ENCODE data around the gene GPR152. TPM values are rescaled to one million over a fixed set of nuclear protein-coding genes. Genes with fewer than 3 reads are reported as not detected.
A peak's percentile ranks its signal among the peaks of the same experiment; 100 is the strongest.
"Not testable (repeated sequence)": the region's sequence is repeated elsewhere in the genome, so short reads cannot be mapped to it uniquely, and the experiment has no call there.

Gene GPR152
- total RNA-seq, 2 donors from 2014 or later, result not detected

GRCh38 chr11:67427364-67427859 is 25.1 kb downstream of the GPR152 start:
- not testable (repeated sequence) for ATAC-seq; H3K9me3 Mint-ChIP-seq; H3K27me3 Mint-ChIP-seq; H3K36me3 Mint-ChIP-seq; DNase-seq (ENCODE audit: low spot score)
- H3K4me1 Mint-ChIP-seq (ENCODE audit: low read depth in 2 of 2), result peaks cover 22 to 31% of the 10 kb centered on the region in 2 donors
- H3K4me3 Mint-ChIP-seq, result peak overlapping the region; percentile 96
- H3K27ac Mint-ChIP-seq, result peak overlapping the region; percentile 94 to 97

DNA sequence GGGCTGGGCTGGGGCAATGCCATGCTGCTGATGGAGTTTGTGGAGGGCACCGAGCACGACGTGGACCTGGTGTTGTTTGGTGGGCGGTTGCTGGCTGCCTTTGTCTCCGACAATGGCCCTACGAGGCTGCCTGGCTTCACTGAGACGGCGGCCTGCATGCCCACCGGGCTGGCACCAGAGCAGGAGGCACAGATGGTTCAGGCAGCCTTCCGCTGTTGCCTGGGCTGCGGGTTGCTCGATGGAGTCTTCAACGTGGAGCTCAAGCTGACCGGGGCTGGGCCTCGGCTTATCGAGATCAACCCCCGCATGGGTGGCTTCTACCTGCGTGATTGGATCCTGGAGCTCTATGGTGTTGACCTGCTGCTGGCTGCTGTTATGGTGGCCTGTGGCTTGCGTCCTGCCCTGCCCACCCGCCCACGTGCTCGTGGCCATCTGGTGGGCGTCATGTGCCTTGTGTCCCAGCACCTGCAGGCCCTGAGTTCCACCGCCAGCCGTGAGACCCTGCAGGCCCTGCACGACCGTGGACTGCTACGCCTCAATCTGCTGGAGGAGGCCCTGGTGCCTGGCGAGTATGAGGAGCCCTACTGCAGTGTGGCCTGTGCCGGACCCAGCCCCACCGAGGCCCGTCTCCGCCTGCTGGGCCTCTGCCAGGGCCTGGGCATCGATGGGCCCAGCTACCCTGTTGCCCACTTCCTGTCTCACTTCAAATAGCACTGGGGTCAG is 28.5 kb downstream of the GPR152 start:
- Mint-ChIP-seq H3K9me3 (no peaks in the 10 kb centered on the region), H3K27me3 (no peaks in the 10 kb centered on the region), H3K36me3 (no peaks in the 10 kb centered on the region), H3K4me1 (ENCODE audit: low read depth in 2 of 2) (peaks cover 13 to 25% of the 10 kb centered on the region in 2 donors), H3K27ac (no peak overlapping the region), H3K4me3 (no peak overlapping the region)
- ATAC-seq, result no peak
- DNase-seq (ENCODE audit: low spot score), result peak; percentile 60

- no peak overlapping the region for H3K4me3 Mint-ChIP-seq
- no peaks in the 10 kb centered on the region for H3K9me3 Mint-ChIP-seq
- no peaks in the 10 kb centered on the region for H3K27me3 Mint-ChIP-seq
- no peak for ATAC-seq
- no peak for DNase-seq (ENCODE audit: low spot score)
- no peak overlapping the region for H3K27ac Mint-ChIP-seq
- peaks cover 13 to 27% of the 10 kb centered on the region in 2 donors for H3K4me1 Mint-ChIP-seq (ENCODE audit: low read depth in 2 of 2)
- H3K36me3 Mint-ChIP-seq, result no peaks in the 10 kb centered on the region
Observed at GRCh38 chr11:67423466-67423865, 29.1 kb downstream of the GPR152 start.

GRCh38 chr11:67422891-67423290 is 29.6 kb downstream of the GPR152 start:
- no peak for DNase-seq (ENCODE audit: low spot score)
- Mint-ChIP-seq H3K36me3 (no peaks in the 10 kb centered on the region), H3K4me1 (ENCODE audit: low read depth in 2 of 2) (peaks cover 9 to 26% of the 10 kb centered on the region in 2 donors), H3K9me3 (no peaks in the 10 kb centered on the region), H3K27ac (peak overlapping the region in 1 of 2 donors; percentile 36), H3K27me3 (no peaks in the 10 kb centered on the region), H3K4me3 (no peak overlapping the region)
- ATAC-seq, result no peak

- no peaks in the 10 kb centered on the region for H3K27me3 Mint-ChIP-seq
- no peaks in the 10 kb centered on the region for H3K9me3 Mint-ChIP-seq
- peaks cover 9 to 28% of the 10 kb centered on the region in 2 donors for H3K4me1 Mint-ChIP-seq (ENCODE audit: low read depth in 2 of 2)
- DNase-seq (ENCODE audit: low spot score), result peak; percentile 64
- peak overlapping the region; percentile 37 for H3K4me3 Mint-ChIP-seq
- no peak for ATAC-seq
- no peaks in the 10 kb centered on the region for H3K36me3 Mint-ChIP-seq
- H3K27ac Mint-ChIP-seq, result peak overlapping the region; percentile 47 to 57
Observed at GRCh38 chr11:67421430-67422031, 31.0 kb downstream of the GPR152 start.

- no peaks in the 10 kb centered on the region for H3K36me3 Mint-ChIP-seq
- peak overlapping the region; percentile 70 for H3K4me3 Mint-ChIP-seq
- peak; percentile 96 for DNase-seq (ENCODE audit: low spot score)
- H3K27me3 Mint-ChIP-seq, result no peaks in the 10 kb centered on the region
- peaks cover 15 to 35% of the 10 kb centered on the region in 2 donors for H3K4me1 Mint-ChIP-seq (ENCODE audit: low read depth in 2 of 2)
- peak overlapping the region; percentile 47 to 60 for H3K27ac Mint-ChIP-seq
- ATAC-seq, result peak; percentile 98
- H3K9me3 Mint-ChIP-seq, result no peaks in the 10 kb centered on the region
Observed at GRCh38 chr11:67420646-67421429, 31.7 kb downstream of the GPR152 start.

DNA sequence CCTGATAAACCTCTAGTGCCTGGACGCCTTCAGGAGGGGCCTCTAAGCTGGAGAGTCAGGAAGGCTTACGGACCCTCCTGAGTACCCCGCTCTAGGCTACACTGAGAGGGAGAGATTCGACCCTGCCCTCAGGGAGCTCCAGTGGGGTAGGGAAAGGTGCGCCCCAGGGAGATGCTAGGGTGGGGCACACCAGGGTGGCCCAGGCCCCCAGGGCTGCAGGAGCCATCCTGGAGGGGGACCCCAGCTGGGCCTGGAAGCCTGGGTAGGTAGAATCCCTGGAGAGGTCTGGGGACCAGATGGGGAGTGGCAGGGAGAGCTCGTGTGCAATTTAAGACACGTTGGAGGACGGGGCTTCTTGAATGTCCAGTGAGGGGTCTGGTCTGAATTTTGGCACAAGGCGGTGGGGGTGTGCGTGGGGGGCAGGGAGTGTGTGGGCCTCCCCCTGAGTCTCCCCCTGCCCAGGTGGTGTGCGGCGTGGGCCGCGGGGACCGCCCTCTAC is 32.3 kb downstream of the GPR152 start:
- Mint-ChIP-seq H3K27me3 (no peaks in the 10 kb centered on the region), H3K27ac (peak overlapping the region; percentile 33 to 60), H3K9me3 (no peaks in the 10 kb centered on the region), H3K4me1 (ENCODE audit: low read depth in 2 of 2) (peaks cover 15 to 35% of the 10 kb centered on the region in 2 donors), H3K36me3 (no peaks in the 10 kb centered on the region), H3K4me3 (peak overlapping the region; percentile 70)
- DNase-seq (ENCODE audit: low spot score), result peak; percentile 59
- ATAC-seq, result no peak

GRCh38 chr11:67419325-67420049 is 33.0 kb downstream of the GPR152 start:
- Mint-ChIP-seq H3K9me3 (no peaks in the 10 kb centered on the region), H3K27me3 (no peaks in the 10 kb centered on the region), H3K4me3 (peak overlapping the region; percentile 70), H3K27ac (peak overlapping the region; percentile 33 to 60), H3K4me1 (ENCODE audit: low read depth in 2 of 2) (peaks cover 10 to 29% of the 10 kb centered on the region in 2 donors), H3K36me3 (no peaks in the 10 kb centered on the region)
- ATAC-seq, result no peak
- DNase-seq (ENCODE audit: low spot score), result no peak

- H3K36me3 Mint-ChIP-seq, result no peaks in the 10 kb centered on the region
- H3K27me3 Mint-ChIP-seq, result no peaks in the 10 kb centered on the region
- ATAC-seq, result no peak
- H3K4me3 Mint-ChIP-seq, result no peak overlapping the region
- no peaks in the 10 kb centered on the region for H3K9me3 Mint-ChIP-seq
- H3K27ac Mint-ChIP-seq, result peak overlapping the region; percentile 33 to 60
- peaks cover 12 to 28% of the 10 kb centered on the region in 2 donors for H3K4me1 Mint-ChIP-seq (ENCODE audit: low read depth in 2 of 2)
- no peak for DNase-seq (ENCODE audit: low spot score)
Observed at GRCh38 chr11:67418476-67419281, 33.9 kb downstream of the GPR152 start.

GRCh38 chr11:67417425-67417824 is 35.1 kb downstream of the GPR152 start:
- no peaks in the 10 kb centered on the region for H3K9me3 Mint-ChIP-seq
- H3K36me3 Mint-ChIP-seq, result no peaks in the 10 kb centered on the region
- H3K4me1 Mint-ChIP-seq (ENCODE audit: low read depth in 2 of 2), result peaks cover 24 to 33% of the 10 kb centered on the region in 2 donors
- no peak overlapping the region for H3K4me3 Mint-ChIP-seq
- ATAC-seq (no peak), DNase-seq (ENCODE audit: low spot score) (no peak)
- no peaks in the 10 kb centered on the region for H3K27me3 Mint-ChIP-seq
- no peak overlapping the region for H3K27ac Mint-ChIP-seq

DNA sequence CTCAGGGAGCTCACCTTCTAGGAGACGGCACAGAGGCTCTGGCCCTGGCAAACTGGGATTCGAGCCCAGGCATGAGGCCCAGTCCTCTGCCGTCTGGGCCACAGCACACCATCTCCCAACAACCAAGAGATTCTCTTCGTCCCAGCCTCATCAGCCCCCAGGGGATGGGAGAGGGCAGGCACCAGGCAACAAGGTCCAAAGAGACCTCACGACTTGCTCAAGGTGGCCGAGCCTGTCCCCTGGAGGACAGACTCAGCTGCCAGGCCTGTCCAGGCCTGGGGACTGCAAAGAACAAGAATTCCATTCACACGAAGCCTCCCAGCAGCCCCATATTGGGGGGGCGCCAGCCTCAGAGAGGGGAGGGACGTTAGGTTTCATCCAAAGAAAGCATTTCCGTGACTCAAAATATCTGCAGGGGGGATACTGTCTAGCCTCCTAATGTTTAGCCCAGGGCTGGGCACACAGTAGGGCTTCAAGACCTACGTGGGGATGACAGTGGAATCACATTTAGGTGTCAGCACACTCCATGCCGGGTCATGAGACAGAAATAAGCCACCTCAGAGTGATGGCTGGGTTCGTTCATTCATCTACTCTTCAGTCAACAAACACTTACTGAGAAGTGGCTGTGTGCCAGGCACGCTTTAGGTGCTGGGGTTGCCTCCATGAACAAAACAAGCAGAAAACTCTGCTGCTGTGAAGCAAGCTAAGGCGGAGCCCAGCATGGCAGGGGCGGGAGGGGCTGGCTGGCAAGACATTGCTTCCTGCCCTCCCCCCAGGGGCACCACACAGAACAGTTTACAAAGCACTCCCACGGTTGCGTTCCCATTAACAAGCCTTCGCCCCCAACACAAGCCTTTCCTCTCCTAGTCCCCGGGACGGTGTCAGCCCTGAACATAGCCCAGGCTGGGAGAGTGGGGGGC is 35.9 kb downstream of the GPR152 start:
- ATAC-seq, result no peak
- peak overlapping the region; percentile 39 to 86 for H3K27ac Mint-ChIP-seq
- no peak for DNase-seq (ENCODE audit: low spot score)
- H3K36me3 Mint-ChIP-seq, result no peaks in the 10 kb centered on the region
- no peaks in the 10 kb centered on the region for H3K27me3 Mint-ChIP-seq
- no peaks in the 10 kb centered on the region for H3K9me3 Mint-ChIP-seq
- H3K4me1 Mint-ChIP-seq (ENCODE audit: low read depth in 2 of 2), result peaks cover 25 to 38% of the 10 kb centered on the region in 2 donors
- H3K4me3 Mint-ChIP-seq, result peak overlapping the region; percentile 72

Measured in natural killer cell treated with Interleukin-12 subunit alpha and Interleukin-12 subunit beta and Interleukin-15 and Interleukin-18, amount 100 ng/mL, for 72 hours (primary cell).